Measurements from ENCODE around the gene DNAH10.
A peak's percentile ranks its signal among the peaks of the same experiment; 100 is the strongest.

Gene DNAH10

DNA sequence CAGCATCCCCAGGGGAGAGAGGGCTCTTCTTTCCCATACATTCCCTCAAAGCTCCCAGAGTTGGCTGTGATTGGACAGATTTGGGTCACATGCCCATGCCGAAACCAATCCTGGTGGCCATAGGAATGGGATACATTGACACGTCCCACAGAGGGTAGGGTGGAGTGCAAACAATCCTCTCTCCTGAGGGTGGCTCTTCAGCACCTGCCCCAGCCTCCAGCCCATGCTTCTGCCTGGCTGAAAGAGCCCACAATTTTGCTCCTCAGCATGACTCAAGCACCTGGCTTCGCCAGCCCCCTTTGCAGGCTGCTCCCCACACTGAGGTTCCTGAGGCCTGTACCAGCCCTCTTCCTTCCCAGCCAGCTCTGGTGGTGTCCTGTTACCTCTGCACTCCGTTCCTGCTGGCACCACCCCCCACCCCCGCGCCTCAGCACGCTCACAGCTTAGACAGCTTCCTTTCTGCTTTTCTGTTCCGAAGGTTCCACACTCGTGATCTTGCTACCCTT lies 138.8 kb downstream of the DNAH10 start:
- TF ChIP-seq, protein P1, sequence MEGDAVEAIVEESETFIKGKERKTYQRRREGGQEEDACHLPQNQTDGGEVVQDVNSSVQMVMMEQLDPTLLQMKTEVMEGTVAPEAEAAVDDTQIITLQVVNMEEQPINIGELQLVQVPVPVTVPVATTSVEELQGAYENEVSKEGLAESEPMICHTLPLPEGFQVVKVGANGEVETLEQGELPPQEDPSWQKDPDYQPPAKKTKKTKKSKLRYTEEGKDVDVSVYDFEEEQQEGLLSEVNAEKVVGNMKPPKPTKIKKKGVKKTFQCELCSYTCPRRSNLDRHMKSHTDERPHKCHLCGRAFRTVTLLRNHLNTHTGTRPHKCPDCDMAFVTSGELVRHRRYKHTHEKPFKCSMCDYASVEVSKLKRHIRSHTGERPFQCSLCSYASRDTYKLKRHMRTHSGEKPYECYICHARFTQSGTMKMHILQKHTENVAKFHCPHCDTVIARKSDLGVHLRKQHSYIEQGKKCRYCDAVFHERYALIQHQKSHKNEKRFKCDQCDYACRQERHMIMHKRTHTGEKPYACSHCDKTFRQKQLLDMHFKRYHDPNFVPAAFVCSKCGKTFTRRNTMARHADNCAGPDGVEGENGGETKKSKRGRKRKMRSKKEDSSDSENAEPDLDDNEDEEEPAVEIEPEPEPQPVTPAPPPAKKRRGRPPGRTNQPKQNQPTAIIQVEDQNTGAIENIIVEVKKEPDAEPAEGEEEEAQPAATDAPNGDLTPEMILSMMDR (IDR thresholded peaks at IDR 0.05; ENCODE audit: low read depth, low read length, missing control alignments) = no peak
- DNase-seq (ENCODE audit: low read depth) = no peak

DNA sequence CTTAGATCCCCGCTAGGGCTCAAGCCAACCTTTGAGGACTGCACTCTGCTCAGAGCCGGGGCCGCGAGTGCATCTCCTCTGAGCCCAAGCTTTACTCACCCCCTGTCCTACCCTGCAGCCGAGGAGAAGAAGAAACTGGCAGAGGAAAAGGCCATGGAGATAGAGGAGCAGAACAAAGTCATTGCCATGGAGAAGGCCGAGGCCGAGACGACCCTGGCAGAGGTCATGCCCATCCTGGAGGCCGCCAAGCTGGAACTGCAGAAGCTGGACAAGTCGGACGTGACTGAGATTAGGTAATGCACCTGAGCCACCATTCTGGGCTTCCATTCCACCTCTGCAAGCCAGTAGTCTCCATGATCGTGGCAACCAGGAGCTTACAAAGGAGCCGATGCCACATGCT lies 140.7 kb downstream of the DNAH10 start:
- TF ChIP-seq, protein P1 (IDR thresholded peaks at IDR 0.05; ENCODE audit: low read depth, low read length, missing control alignments) = no peak
- no peak for DNase-seq (ENCODE audit: low read depth)
- no peak overlapping the region for H3K4me3 ChIP-seq (ENCODE audit: low read depth, low read length)

More for the DNA sequence above, 138.8 kb downstream of the DNAH10 start:
- H3K4me3 ChIP-seq (ENCODE audit: low read depth, low read length) = no peak overlapping the region

- H3K4me3 ChIP-seq (ENCODE audit: low read depth, low read length) = no peak overlapping the region
- TF ChIP-seq, protein P1 (IDR thresholded peaks at IDR 0.05; ENCODE audit: low read depth, low read length, missing control alignments) = no peak
- no peak for DNase-seq (ENCODE audit: low read depth)
Measured at GRCh38 chr12:123903301-123904065, 141.4 kb downstream of the DNAH10 start.

- no peak overlapping the region for H3K4me3 ChIP-seq (ENCODE audit: low read depth, low read length)
- DNase-seq (ENCODE audit: low read depth) = no peak
- TF ChIP-seq, protein P1 (IDR thresholded peaks at IDR 0.05; ENCODE audit: low read depth, low read length, missing control alignments) = peak; percentile 73
Measured at GRCh38 chr12:123905319-123905925, 143.3 kb downstream of the DNAH10 start.

DNA sequence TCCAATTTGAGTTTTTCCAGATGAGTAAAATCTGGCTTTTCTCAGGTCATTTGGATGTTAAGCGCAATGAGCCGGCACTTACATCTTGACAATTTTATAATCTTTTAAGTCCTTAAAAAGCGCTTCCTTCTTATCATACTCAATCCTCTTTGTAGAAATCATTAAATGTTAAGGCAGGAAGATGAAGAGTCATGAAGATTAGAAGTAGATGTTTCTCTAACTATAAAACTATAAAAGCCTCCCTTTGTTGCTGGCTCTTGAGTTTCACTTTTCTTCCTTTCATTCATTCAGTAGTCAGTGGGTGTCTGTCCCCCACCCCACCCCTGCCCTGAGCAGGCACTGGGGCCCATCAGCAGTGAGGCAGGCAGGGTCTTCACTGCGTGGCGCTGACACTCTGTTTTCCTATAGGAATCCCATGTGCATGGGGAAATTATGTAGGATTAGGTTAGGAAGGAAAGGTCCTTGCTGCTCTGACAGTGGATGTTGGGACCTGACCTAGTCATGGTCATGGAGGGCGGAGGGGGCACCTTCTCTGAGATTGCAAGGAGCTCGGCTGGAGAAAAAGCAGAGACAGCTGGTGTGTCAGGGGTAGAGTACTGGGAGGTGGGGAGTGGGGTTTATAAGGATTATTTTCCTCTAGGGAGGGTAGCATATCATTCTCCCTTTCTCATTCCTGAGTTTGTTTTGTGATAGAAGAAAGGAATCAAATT lies 144.8 kb downstream of the DNAH10 start:
- DNase-seq (ENCODE audit: low read depth) = no peak

GRCh38 chr12:123907726-123908476 lies 145.8 kb downstream of the DNAH10 start:
- no peak overlapping the region for H3K4me3 ChIP-seq (ENCODE audit: low read depth, low read length)
- TF ChIP-seq, protein P1 (IDR thresholded peaks at IDR 0.05; ENCODE audit: low read depth, low read length, missing control alignments) = no peak
- no peak for DNase-seq (ENCODE audit: low read depth)

More for the DNA sequence above, 144.8 kb downstream of the DNAH10 start:
- TF ChIP-seq, protein P1 (IDR thresholded peaks at IDR 0.05; ENCODE audit: low read depth, low read length, missing control alignments) = no peak
- no peak overlapping the region for H3K4me3 ChIP-seq (ENCODE audit: low read depth, low read length)

Data from GM12864 (cell line).